ENCODE measurements around the gene ADGRV1.

GRCh38 chr5:90991201-90991600 lies 432.6 kb downstream of the ADGRV1 start:
- TF ChIP-seq EZH2 (IDR thresholded peaks at IDR 0.05) (no peak), FOXP2 (optimal IDR thresholded peaks at IDR 0.05; ENCODE audit: control extremely low read depth, extremely low read length, insufficient read depth) (no peak)

All from SK-N-MC (cell line).